Naive thymus-derived CD4-positive, alpha-beta T cell (primary cell): ENCODE data around the gene SLC38A1. TPM values are rescaled to one million over a fixed set of nuclear protein-coding genes. Genes with fewer than 3 reads are reported as not detected.
A peak's percentile ranks its signal among the peaks of the same experiment; 100 is the strongest.

Experiments used
- ATAC-seq: fragments of 150-1000 bp; cut with Tn5 transposase; 2 replicates; pipeline ENCODE4 v1.10.0; 2021; ENCODE audit warnings: mild to moderate bottlenecking, moderate library complexity
- CTCF ChIA-PET: fragments of 350-600 bp; sonication (Branson Sonifier 250); formaldehyde crosslinking; loops from one replicate; lab custom pipeline; 2021; ENCODE audit warnings: antibody characterized with exemption; lab: Charles Lee
- POLR2A ChIA-PET: fragments of 350-600 bp; sonication (Branson Sonifier 250); formaldehyde crosslinking; loops from one replicate; lab custom pipeline; 2021; ENCODE audit warnings: antibody characterized with exemption, inconsistent platforms; lab: Charles Lee
- DNase-seq, 9 donors: peaks; one replicate each; pipeline versions ENCODE4 v3.0.0 to v3.0.0-alpha.2; 2020 to 2022; ENCODE audit warnings: mixed read lengths in 1 of 9
- H3K27ac ChIP-seq: one replicate; pipeline ENCODE4 v1.7.0; 2013; ENCODE audit warnings: mild to moderate bottlenecking, low read depth, low read length, moderate library complexity
- H3K27me3 ChIP-seq, 2 donors: one replicate each; pipeline ENCODE4 v1.7.0; 2013; ENCODE audit warnings: low read length in 2 of 2, mild to moderate bottlenecking in 2 of 2, moderate library complexity in 2 of 2; ENCODE audit not compliant: control insufficient read depth in 2 of 2, insufficient read depth in 2 of 2
- H3K36me3 ChIP-seq, 3 experiments: 1 replicate in 2 of 3; 2 replicates in 1 of 3; pipeline ENCODE4 v1.7.0; 2013; ENCODE audit warnings: low read length in 3 of 3, mild to moderate bottlenecking in 3 of 3, moderate library complexity in 1 of 3; ENCODE audit not compliant: insufficient read depth in 3 of 3, control insufficient read depth in 2 of 3
- H3K4me1 ChIP-seq, 2 donors: one replicate each; pipeline ENCODE4 v1.7.0; 2013; ENCODE audit warnings: low read length in 2 of 2, mild to moderate bottlenecking in 2 of 2, moderate library complexity in 1 of 2; ENCODE audit not compliant: control insufficient read depth in 2 of 2, insufficient read depth in 2 of 2
- H3K4me3 ChIP-seq: 2 replicates; pipeline ENCODE4 v1.7.0; 2013; ENCODE audit warnings: mild to moderate bottlenecking, low read length
- H3K9me3 ChIP-seq, 3 experiments: 1 replicate in 2 of 3; 2 replicates in 1 of 3; pipeline ENCODE4 v1.7.0; 2013; ENCODE audit warnings: low read length in 3 of 3; ENCODE audit not compliant: control insufficient read depth in 2 of 3
- H3K27ac Mint-ChIP-seq, 9 donors: one replicate each; pipeline ENCODE4 v1.8.0; 2020 to 2022; ENCODE audit warnings: mixed read lengths in 9 of 9, mild to moderate bottlenecking in 8 of 9, moderate library complexity in 5 of 9, inconsistent platforms in 2 of 9
- H3K27me3 Mint-ChIP-seq, 5 donors: one replicate each; pipeline ENCODE4 v1.8.0; 2021 to 2022; ENCODE audit warnings: mixed read lengths in 5 of 5, mild to moderate bottlenecking in 1 of 5
- H3K36me3 Mint-ChIP-seq, 5 donors: one replicate each; pipeline ENCODE4 v1.8.0; 2020 to 2022; ENCODE audit warnings: mixed read lengths in 5 of 5, mild to moderate bottlenecking in 3 of 5, inconsistent platforms in 1 of 5
- H3K4me1 Mint-ChIP-seq, 7 donors: one replicate each; pipeline ENCODE4 v1.8.0; 2020 to 2022; ENCODE audit warnings: mixed read lengths in 7 of 7, mild to moderate bottlenecking in 3 of 7, inconsistent platforms in 1 of 7
- H3K4me3 Mint-ChIP-seq, 10 donors: one replicate each; pipeline ENCODE4 v1.8.0; 2020 to 2022; ENCODE audit warnings: mild to moderate bottlenecking in 10 of 10, mixed read lengths in 10 of 10, moderate library complexity in 6 of 10, inconsistent platforms in 2 of 10
- H3K9me3 Mint-ChIP-seq, 11 donors: one replicate each; pipeline ENCODE4 v1.8.0; 2020 to 2022; ENCODE audit warnings: mixed read lengths in 11 of 11, mild to moderate bottlenecking in 4 of 11, inconsistent platforms in 1 of 11, moderate library complexity in 1 of 11
- intact Hi-C, 2 donors: fragments of 100-400 bp; cut with micrococcal nuclease; formaldehyde crosslinking; loops; one replicate each; pipeline ENCODE4 v1.15.1; 2023
- polyA plus RNA-seq, 2 donors: library from polyadenylated mRNA; unstranded; fragments of 300-500 nt; fragmentation: Illumina TruSeq; gene quantifications; one replicate each; pipeline ENCODE4 v1.2.3, GENCODE V29; 2021
- total RNA-seq, 6 experiments: library from RNA in 5 of 6; stranded (reverse) in 5 of 6; gene quantifications; 1 replicate in 5 of 6; 2 replicates in 1 of 6; pipeline ENCODE4 v1.2.3 and lab custom pipeline; 2021 to 2026

Gene SLC38A1
- total and polyA plus RNA-seq, 7 experiments from 2014 or later: 172 to 283 (median 249) TPM

- H3K27ac Mint-ChIP-seq: no peak overlapping the region
- H3K4me1 Mint-ChIP-seq: peaks cover 0 to 5% (median 0%) of the 10 kb centered on the region in 7 donors
- H3K9me3 ChIP-seq: peaks cover 0 to 17% (median 0%) of the 10 kb centered on the region in 3 experiments
- peaks cover 0 to 2% (median 0%) of the 10 kb centered on the region in 5 donors for H3K27me3 Mint-ChIP-seq
- H3K4me3 Mint-ChIP-seq: no peak overlapping the region
- POLR2A ChIA-PET: interaction anchor here (9.6 kb wide), 1 partner anchor 12 kb away, joined by 75 read pairs; the partner anchor contains the start of gene SLC38A1
- ATAC-seq (no peak), DNase-seq (no peak)
- H3K36me3 Mint-ChIP-seq: peaks cover 17 to 49% (median 31%) of the 10 kb centered on the region in 5 donors
- no peak overlapping the region for H3K27ac ChIP-seq
- no peaks in the 10 kb centered on the region for H3K4me1 ChIP-seq
- H3K27me3 ChIP-seq: no peaks in the 10 kb centered on the region
- CTCF ChIA-PET: interaction anchor here (0.6 to 1.7 kb wide), 2 partner anchors 13 to 14 kb away, joined by 3 to 4 read pairs; no protein-coding TSS in a partner anchor
- H3K9me3 Mint-ChIP-seq: peaks cover 14 to 62% (median 35%) of the 10 kb centered on the region in 11 donors
- H3K36me3 ChIP-seq: no peaks in the 10 kb centered on the region
- intact Hi-C loops: no loop called here
- no peak overlapping the region for H3K4me3 ChIP-seq
These were observed 14.0 kb upstream of the SLC38A1 start for GRCh38 chr12:46282829-46283228.

GRCh38 chr12:46276756-46277155, 7.9 kb upstream of the SLC38A1 start:
- intact Hi-C loops: loop anchor here in 1 of 2 donors (2.0 to 10.0 kb wide), 2 partner anchors 18 to 1628 kb away; partner anchors contain the start of gene VDR
- Mint-ChIP-seq H3K9me3 (peaks cover 0 to 6% (median 0%) of the 10 kb centered on the region in 11 donors), H3K4me1 (peaks cover 3 to 29% (median 16%) of the 10 kb centered on the region in 7 donors), H3K27me3 (no peaks in the 10 kb centered on the region), H3K27ac (peak overlapping the region in 1 of 9 donors; percentile 20), H3K36me3 (peaks cover 5 to 40% (median 10%) of the 10 kb centered on the region in 5 donors), H3K4me3 (no peak overlapping the region)
- no peak overlapping the region for H3K4me3 ChIP-seq
- no peaks in the 10 kb centered on the region for H3K36me3 ChIP-seq
- CTCF ChIA-PET: no interaction called here
- no peak overlapping the region for H3K27ac ChIP-seq
- no peaks in the 10 kb centered on the region for H3K27me3 ChIP-seq
- DNase-seq (no peak), ATAC-seq (no peak)
- no peaks in the 10 kb centered on the region for H3K4me1 ChIP-seq
- POLR2A ChIA-PET: interaction anchor here (1.6 to 9.6 kb wide), 2 partner anchors 6 to 92 kb away, joined by 3 to 75 read pairs; partner anchors contain the start of gene SLC38A1
- H3K9me3 ChIP-seq: no peaks in the 10 kb centered on the region

- ChIA-PET CTCF (interaction anchor here (0.8 to 2.3 kb wide), 2 partner anchors 31 to 71 kb away, joined by 3 to 6 read pairs; no protein-coding TSS in a partner anchor), POLR2A (interaction anchor here (0.7 to 6.6 kb wide), 6 partner anchors 9 to 104 kb away, joined by 4 to 303 read pairs (median 44); no protein-coding TSS in a partner anchor)
- DNase-seq (no peak), ATAC-seq (no peak)
- H3K4me3 Mint-ChIP-seq: peak overlapping the region in 3 of 10 donors; percentile 26 to 50 (median 48)
- no peaks in the 10 kb centered on the region for H3K27me3 Mint-ChIP-seq
- Histone ChIP-seq H3K4me3 (no peak overlapping the region), H3K9me3 (no peaks in the 10 kb centered on the region), H3K27me3 (no peaks in the 10 kb centered on the region), H3K27ac (peak overlapping the region; percentile 98), H3K36me3 (peaks cover 0 to 26% (median 0%) of the 10 kb centered on the region in 3 experiments), H3K4me1 (peaks cover 12 to 17% of the 10 kb centered on the region in 2 donors)
- H3K9me3 Mint-ChIP-seq: peaks cover 0 to 3% (median 0%) of the 10 kb centered on the region in 11 donors
- H3K4me1 Mint-ChIP-seq: peaks cover 8 to 45% (median 35%) of the 10 kb centered on the region in 7 donors
- H3K36me3 Mint-ChIP-seq: peaks cover 5 to 26% (median 10%) of the 10 kb centered on the region in 5 donors
- intact Hi-C loops: loop anchor here in 1 of 2 donors (10.0 kb wide), 1 partner anchor 1633 kb away; the partner anchor contains the start of gene VDR
- no peak overlapping the region for H3K27ac Mint-ChIP-seq
These were observed 3.0 kb upstream of the SLC38A1 start for GRCh38 chr12:46271863-46272262.

- H3K27ac Mint-ChIP-seq: no peak overlapping the region
- Histone ChIP-seq H3K27me3 (no peaks in the 10 kb centered on the region), H3K36me3 (peaks cover 0 to 26% (median 0%) of the 10 kb centered on the region in 3 experiments), H3K4me1 (peaks cover 28 to 34% of the 10 kb centered on the region in 2 donors), H3K4me3 (peak overlapping the region; percentile 93), H3K9me3 (no peaks in the 10 kb centered on the region), H3K27ac (peak overlapping the region; percentile 98)
- POLR2A ChIA-PET: interaction anchor here (0.6 to 6.6 kb wide), 45 partner anchors 9 to 1551 kb away, joined by 3 to 303 read pairs (median 6); partner anchors contain the start of genes SCAF11 and SLC38A2
- no peak overlapping the region for H3K4me3 Mint-ChIP-seq
- H3K27me3 Mint-ChIP-seq: no peaks in the 10 kb centered on the region
- H3K9me3 Mint-ChIP-seq: peaks cover 0 to 3% (median 0%) of the 10 kb centered on the region in 11 donors
- intact Hi-C loops: loop anchor here (1.0 to 10.0 kb wide), 14 partner anchors 34 to 1635 kb away; partner anchors contain the start of genes ANO6 (in 1 of the 2), RPAP3 (in 1 of the 2), SCAF11 (in 1 of the 2) and VDR (in 1 of the 2)
- peaks cover 0 to 17% (median 2%) of the 10 kb centered on the region in 5 donors for H3K36me3 Mint-ChIP-seq
- peak; percentile 21 to 82 (median 69) for DNase-seq
- CTCF ChIA-PET: interaction anchor here (0.6 to 3.0 kb wide), 14 partner anchors 30 to 189 kb away, joined by 3 to 17 read pairs (median 4); no protein-coding TSS in a partner anchor
- peak; percentile 7 for ATAC-seq
- H3K4me1 Mint-ChIP-seq: peaks cover 5 to 37% (median 33%) of the 10 kb centered on the region in 7 donors
These were observed 792 bp upstream of the SLC38A1 start for GRCh38 chr12:46269429-46270241.

GRCh38 chr12:46267825-46268582, 839 bp downstream of the SLC38A1 start:
- Mint-ChIP-seq H3K27me3 (no peaks in the 10 kb centered on the region), H3K4me1 (peaks cover 14 to 35% (median 29%) of the 10 kb centered on the region in 7 donors), H3K27ac (no peak overlapping the region), H3K9me3 (peaks cover 0 to 3% (median 0%) of the 10 kb centered on the region in 11 donors), H3K4me3 (no peak overlapping the region), H3K36me3 (peaks cover 0 to 20% (median 3%) of the 10 kb centered on the region in 5 donors)
- POLR2A ChIA-PET: interaction anchor here (0.5 to 6.6 kb wide), 21 partner anchors 11 to 948 kb away, joined by 3 to 303 read pairs (median 7); partner anchors contain the start of genes SCAF11 and SLC38A2
- ATAC-seq: no peak
- intact Hi-C loops: loop anchor here (1.0 to 10.0 kb wide), 14 partner anchors 10 to 1439 kb away; partner anchors contain the start of genes ANO6 (in 1 of the 2), ARID2 (in 1 of the 2), RPAP3 (in 1 of the 2) and SCAF11 (in 1 of the 2)
- no peaks in the 10 kb centered on the region for H3K9me3 ChIP-seq
- DNase-seq: peak in 8 of 9 donors; percentile 21 to 58 (median 48)
- peak overlapping the region; percentile 93 for H3K4me3 ChIP-seq
- H3K27ac ChIP-seq: peak overlapping the region; percentile 98
- CTCF ChIA-PET: interaction anchor here (0.8 to 3.0 kb wide), 5 partner anchors 34 to 62 kb away, joined by 3 to 13 read pairs (median 4); no protein-coding TSS in a partner anchor
- peaks cover 0 to 26% (median 0%) of the 10 kb centered on the region in 3 experiments for H3K36me3 ChIP-seq
- peaks cover 42 to 48% of the 10 kb centered on the region in 2 donors for H3K4me1 ChIP-seq
- H3K27me3 ChIP-seq: no peaks in the 10 kb centered on the region
